AG04450 (cell line): ENCODE data around the gene CDPF1. TPM values are rescaled to one million over a fixed set of nuclear protein-coding genes. Genes with fewer than 3 reads are reported as not detected.
A peak's percentile ranks its signal among the peaks of the same experiment; 100 is the strongest.

Experiments used
- CTCF ChIA-PET: fragments of 300-600, 350-600 bp; formaldehyde crosslinking; extraction: SDS; loops from one replicate; lab custom pipeline; 2022; ENCODE audit warnings: antibody characterized with exemption, inconsistent platforms; lab: Charles Lee
- POLR2A ChIA-PET: fragments of 350-600 bp; formaldehyde crosslinking; extraction: SDS; loops from one replicate; lab custom pipeline; 2021; ENCODE audit warnings: antibody characterized with exemption, inconsistent platforms; lab: Yijun Ruan, JAX
- DNase-seq: peaks from one replicate; pipeline ENCODE4 v3.0.0-alpha.2; 2011; ENCODE audit warnings: low read depth, low spot score
- H3K27ac ChIP-seq: one replicate; pipeline ENCODE4 v1.5.1; 2012; ENCODE audit warnings: low read depth, low read length, control low read depth
- H3K27me3 ChIP-seq: one replicate; pipeline ENCODE4 v1.6.0; 2012; ENCODE audit warnings: low read length; ENCODE audit not compliant: control insufficient read depth, insufficient read depth
- H3K4me3 ChIP-seq: 2 replicates; pipeline ENCODE4 v1.5.1; 2011; ENCODE audit warnings: mild to moderate bottlenecking, low read depth, low read length, control low read depth
- H3K9me3 ChIP-seq: 2 replicates; pipeline ENCODE4 v1.5.1; 2012; ENCODE audit warnings: low read length; ENCODE audit not compliant: control insufficient read depth, insufficient read depth
- CTCF ChIP-seq: IDR thresholded peaks from 2 replicates; pipeline ENCODE4 v1.5.1; 2011; ENCODE audit warnings: low read depth, low read length, control low read depth, inconsistent platforms
- polyA plus RNA-seq: library from polyadenylated mRNA; depleted of rRNA; stranded (reverse); fragments of >200 nt; gene quantifications from 2 replicates; pipeline ENCODE4 v1.2.3, GENCODE V29; 2011

CDPF1 gene
- polyA plus RNA-seq, 1 experiment: 7.7 TPM

- peaks cover 31% of the 10 kb centered on the region for H3K27me3 ChIP-seq
- H3K4me3 ChIP-seq: no peak overlapping the region
- POLR2A ChIA-PET: no interaction called here
- H3K9me3 ChIP-seq: peaks cover 25% of the 10 kb centered on the region
- DNase-seq: no peak
- CTCF ChIA-PET: no interaction called here
- H3K27ac ChIP-seq: no peak overlapping the region
- TF ChIP-seq CTCF: peak; percentile 32; the same call in 1 of the 2 replicates
Observed at GRCh38 chr22:46262449-46263215, 12.5 kb upstream of the CDPF1 start.

- Histone ChIP-seq H3K4me3 (no peak overlapping the region), H3K27me3 (peaks cover 32% of the 10 kb centered on the region), H3K9me3 (peaks cover 18% of the 10 kb centered on the region), H3K27ac (no peak overlapping the region)
- ChIA-PET CTCF (no interaction called here), POLR2A (no interaction called here)
- no peak for DNase-seq
- TF ChIP-seq CTCF: no peak
Observed at GRCh38 chr22:46260038-46260437, 9.9 kb upstream of the CDPF1 start.

- no peak for DNase-seq
- CTCF ChIA-PET: no interaction called here
- TF ChIP-seq CTCF: no peak
- Histone ChIP-seq H3K27ac (no peak overlapping the region), H3K9me3 (peaks cover 16% of the 10 kb centered on the region), H3K4me3 (no peak overlapping the region), H3K27me3 (peaks cover 32% of the 10 kb centered on the region)
- POLR2A ChIA-PET: no interaction called here
Observed at GRCh38 chr22:46259374-46259773, 9.3 kb upstream of the CDPF1 start.

- CTCF ChIA-PET: no interaction called here
- peaks cover 23% of the 10 kb centered on the region for H3K27me3 ChIP-seq
- POLR2A ChIA-PET: no interaction called here
Observed at GRCh38 chr22:46256358-46256958, 6.4 kb upstream of the CDPF1 start.

More at GRCh38 chr22:46256358-46256958, 6.4 kb upstream of the CDPF1 start:
- Histone ChIP-seq H3K27ac (no peak overlapping the region), H3K4me3 (no peak overlapping the region), H3K9me3 (peaks cover 3% of the 10 kb centered on the region; the same call in 1 of the 2 replicates)
- no peak for DNase-seq
- no peak for TF ChIP-seq CTCF
